Ascending aorta (tissue), 2 donors: ENCODE measurements around the gene RHBDF2. TPM values are rescaled to one million over a fixed set of nuclear protein-coding genes. Genes with fewer than 3 reads are reported as not detected.

ENCODE experiments used
- DNase-seq, 2 donors: peaks; one replicate each; pipeline ENCODE4 v3.0.0-alpha.2; 2019; ENCODE audit warnings: low spot score in 2 of 2
- H3K27ac ChIP-seq, 2 donors: fragments of 200-600 bp; sonication (generic); one replicate each; pipeline ENCODE4 v1.5.1; 2016 to 2017; ENCODE audit warnings: mild to moderate bottlenecking in 1 of 2
- H3K27me3 ChIP-seq: fragments of 200-600 bp; sonication (generic); one replicate; pipeline ENCODE4 v1.5.1; 2017
- H3K36me3 ChIP-seq, 2 donors: fragments of 200-600 bp; sonication (generic); one replicate each; pipeline ENCODE4 v1.5.1; 2016
- H3K4me1 ChIP-seq, 2 donors: fragments of 200-600 bp; sonication (generic); one replicate each; pipeline ENCODE4 v1.5.1; 2016 to 2017; ENCODE audit warnings: mild to moderate bottlenecking in 1 of 2
- H3K4me3 ChIP-seq, 2 donors: fragments of 200-600 bp; sonication (generic); one replicate each; pipeline ENCODE4 v1.5.1; 2016 to 2017; ENCODE audit warnings: mild to moderate bottlenecking in 1 of 2
- H3K9me3 ChIP-seq, 2 donors: fragments of 200-600 bp; sonication (generic); one replicate each; pipeline ENCODE4 v1.5.1; 2016
- CTCF ChIP-seq, 3 experiments: fragments of 200-600 bp in 2 of 3; fragments of 450-650 bp in 1 of 3; sonication (generic) in 2 of 3; IDR thresholded peaks; one replicate each; pipeline ENCODE4 v1.5.1; 2016 to 2019; ENCODE audit warnings: antibody characterized with exemption in 3 of 3, mild to moderate bottlenecking in 1 of 3, moderate library complexity in 1 of 3
- intact Hi-C: fragments of 100-400 bp; cut with DNase I; formaldehyde crosslinking; loops from one replicate; pipeline ENCODE4 v1.15.1; 2023
- total RNA-seq: library from RNA; depleted of rRNA; stranded (reverse); fragments of >200 nt; gene quantifications from one replicate; pipeline ENCODE4 v1.1.0, GENCODE V29; 2016

RHBDF2 gene
- total RNA-seq, 1 donor from 2014 or later: 12.7 TPM

- no peak overlapping the region for H3K27ac ChIP-seq
- DNase-seq: no peak
- intact Hi-C loops: no loop called here
- no peaks in the 10 kb centered on the region for H3K9me3 ChIP-seq
- no peak overlapping the region for H3K4me3 ChIP-seq
- no peaks in the 10 kb centered on the region for H3K4me1 ChIP-seq
- no peaks in the 10 kb centered on the region for H3K27me3 ChIP-seq
- no peaks in the 10 kb centered on the region for H3K36me3 ChIP-seq
- no peak for TF ChIP-seq CTCF (IDR thresholded peaks at IDR 0.05)
Measured at GRCh38 chr17:76459674-76460073, 41.5 kb downstream of the RHBDF2 start.

GRCh38 chr17:76458580-76459490, 42.4 kb downstream of the RHBDF2 start:
- H3K9me3 ChIP-seq: no peaks in the 10 kb centered on the region
- no peaks in the 10 kb centered on the region for H3K4me1 ChIP-seq
- no peak for DNase-seq
- TF ChIP-seq CTCF (IDR thresholded peaks at IDR 0.05): no peak
- H3K4me3 ChIP-seq: no peak overlapping the region
- no peaks in the 10 kb centered on the region for H3K36me3 ChIP-seq
- H3K27me3 ChIP-seq: no peaks in the 10 kb centered on the region
- no peak overlapping the region for H3K27ac ChIP-seq
- intact Hi-C loops: no loop called here

- peak overlapping the region; percentile 94 to 98 for H3K4me3 ChIP-seq
- no peaks in the 10 kb centered on the region for H3K27me3 ChIP-seq
- H3K9me3 ChIP-seq: no peaks in the 10 kb centered on the region
- intact Hi-C loops: loop anchor here (5.0 kb wide), 1 partner anchor 49 kb away; the partner anchor contains the start of gene RHBDF2
- no peak for TF ChIP-seq CTCF (IDR thresholded peaks at IDR 0.05)
- H3K4me1 ChIP-seq: peaks cover 0 to 6% of the 10 kb centered on the region in 2 donors
- no peak for DNase-seq
- no peaks in the 10 kb centered on the region for H3K36me3 ChIP-seq
- H3K27ac ChIP-seq: no peak overlapping the region
Measured at GRCh38 chr17:76453431-76453743, 47.8 kb downstream of the RHBDF2 start.

- Histone ChIP-seq H3K4me3 (peak within 1 kb of the TSS; percentile 94 to 98), H3K9me3 (no peaks in the 10 kb centered on the region), H3K36me3 (no peaks in the 10 kb centered on the region), H3K4me1 (peaks cover 0 to 8% of the 10 kb centered on the region in 2 donors), H3K27ac (peak within 1 kb of the TSS; percentile 67 to 77), H3K27me3 (no peaks in the 10 kb centered on the region)
- intact Hi-C loops: loop anchor here (5.0 kb wide), 1 partner anchor 49 kb away; the partner anchor contains the start of gene RHBDF2
- peak; percentile 42 to 92 for DNase-seq
- TF ChIP-seq CTCF (IDR thresholded peaks at IDR 0.05): peak; percentile 35 to 55 (median 48)
Measured at GRCh38 chr17:76452660-76453430, 48.4 kb downstream of the RHBDF2 start, which contains the start of gene UBE2O. TSS of gene UBE2O (minus strand) at chr17:76453152. CDS start at chr17:76453141, 11 bp downstream.

GRCh38 chr17:76452127-76452659, 49.0 kb downstream of the RHBDF2 start:
- no peak for DNase-seq
- peak overlapping the region in 1 of 2 donors; percentile 77 for H3K27ac ChIP-seq

More at GRCh38 chr17:76452127-76452659, 49.0 kb downstream of the RHBDF2 start:
- Histone ChIP-seq H3K4me1 (peaks cover 0 to 8% of the 10 kb centered on the region in 2 donors), H3K9me3 (no peaks in the 10 kb centered on the region), H3K27me3 (no peaks in the 10 kb centered on the region), H3K4me3 (peak overlapping the region; percentile 94 to 98), H3K36me3 (no peaks in the 10 kb centered on the region)
- TF ChIP-seq CTCF (IDR thresholded peaks at IDR 0.05): no peak
- intact Hi-C loops: loop anchor here (5.0 kb wide), 1 partner anchor 50 kb away; the partner anchor contains the start of gene RHBDF2
